ENCODE measurements around the gene MAGI2. TPM values are rescaled to one million over a fixed set of nuclear protein-coding genes. Genes with fewer than 3 reads are reported as not detected.

Gene MAGI2
- total and polyA plus RNA-seq, 4 donors: 0.37 to 4.1 (median 1.4) TPM

DNA sequence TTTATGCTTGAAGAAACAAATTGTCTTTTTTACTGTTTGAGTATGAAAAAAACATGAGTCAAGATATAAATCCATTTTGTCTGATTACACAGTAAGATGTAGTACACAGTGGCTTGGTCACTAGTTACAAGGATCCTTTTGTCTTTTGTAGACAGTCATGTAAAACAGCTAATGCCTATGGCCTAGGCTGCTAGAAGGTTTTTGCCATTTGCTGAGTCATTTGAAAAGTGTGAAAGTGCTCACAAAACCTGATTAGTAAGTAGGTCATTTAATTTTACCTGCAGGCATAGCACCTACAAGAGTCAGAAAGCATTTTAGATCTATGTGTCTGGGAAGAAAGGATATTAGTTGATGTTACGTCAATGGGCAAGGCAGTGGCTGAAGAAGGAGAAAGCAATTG lies 819.4 kb downstream of the MAGI2 start:
- no peaks in the 10 kb centered on the region for H3K36me3 ChIP-seq (ENCODE audit: control insufficient read depth in 4 of 4, insufficient read depth in 3 of 4, low read depth in 1 of 4, low read length in 3 of 4)
- H3K9ac ChIP-seq (ENCODE audit: low read depth in 1 of 2, low read length in 2 of 2): no peak overlapping the region
- no peaks in the 10 kb centered on the region for H3K4me1 ChIP-seq (ENCODE audit: control insufficient read depth in 4 of 4, insufficient read depth in 4 of 4, low read length in 3 of 4)
- no peak overlapping the region for H3K4me3 ChIP-seq (ENCODE audit: low read depth in 1 of 3, low read length in 3 of 3)
- H3K27me3 ChIP-seq (ENCODE audit: control insufficient read depth in 4 of 4, insufficient read depth in 4 of 4, low read length in 3 of 4): no peaks in the 10 kb centered on the region
- H3K9me3 ChIP-seq (ENCODE audit: control insufficient read depth in 4 of 4, low read length in 3 of 4): no peaks in the 10 kb centered on the region
- WGBS: 95% methylated on average over 1 of the region's 1 CpG
- TF ChIP-seq, protein P1, sequence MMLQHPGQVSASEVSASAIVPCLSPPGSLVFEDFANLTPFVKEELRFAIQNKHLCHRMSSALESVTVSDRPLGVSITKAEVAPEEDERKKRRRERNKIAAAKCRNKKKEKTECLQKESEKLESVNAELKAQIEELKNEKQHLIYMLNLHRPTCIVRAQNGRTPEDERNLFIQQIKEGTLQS (IDR thresholded peaks at IDR 0.05): no peak
- TF ChIP-seq NR2F2 (IDR thresholded peaks at IDR 0.05): no peak
- no peak for TF ChIP-seq TAF1 (conservative IDR thresholded peaks at IDR 0.05)
- no peak for TF ChIP-seq SP1 (IDR thresholded peaks at IDR 0.05)
- TF ChIP-seq, protein P2, sequence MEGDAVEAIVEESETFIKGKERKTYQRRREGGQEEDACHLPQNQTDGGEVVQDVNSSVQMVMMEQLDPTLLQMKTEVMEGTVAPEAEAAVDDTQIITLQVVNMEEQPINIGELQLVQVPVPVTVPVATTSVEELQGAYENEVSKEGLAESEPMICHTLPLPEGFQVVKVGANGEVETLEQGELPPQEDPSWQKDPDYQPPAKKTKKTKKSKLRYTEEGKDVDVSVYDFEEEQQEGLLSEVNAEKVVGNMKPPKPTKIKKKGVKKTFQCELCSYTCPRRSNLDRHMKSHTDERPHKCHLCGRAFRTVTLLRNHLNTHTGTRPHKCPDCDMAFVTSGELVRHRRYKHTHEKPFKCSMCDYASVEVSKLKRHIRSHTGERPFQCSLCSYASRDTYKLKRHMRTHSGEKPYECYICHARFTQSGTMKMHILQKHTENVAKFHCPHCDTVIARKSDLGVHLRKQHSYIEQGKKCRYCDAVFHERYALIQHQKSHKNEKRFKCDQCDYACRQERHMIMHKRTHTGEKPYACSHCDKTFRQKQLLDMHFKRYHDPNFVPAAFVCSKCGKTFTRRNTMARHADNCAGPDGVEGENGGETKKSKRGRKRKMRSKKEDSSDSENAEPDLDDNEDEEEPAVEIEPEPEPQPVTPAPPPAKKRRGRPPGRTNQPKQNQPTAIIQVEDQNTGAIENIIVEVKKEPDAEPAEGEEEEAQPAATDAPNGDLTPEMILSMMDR (IDR thresholded peaks at IDR 0.05; ENCODE audit: low read depth, low read length, missing input control): no peak
- TF ChIP-seq JUND (IDR thresholded peaks at IDR 0.05): no peak
- no peak for TF ChIP-seq HNF4A (conservative IDR thresholded peaks at IDR 0.05)
- TF ChIP-seq, protein P3, sequence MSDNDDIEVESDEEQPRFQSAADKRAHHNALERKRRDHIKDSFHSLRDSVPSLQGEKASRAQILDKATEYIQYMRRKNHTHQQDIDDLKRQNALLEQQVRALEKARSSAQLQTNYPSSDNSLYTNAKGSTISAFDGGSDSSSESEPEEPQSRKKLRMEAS (IDR thresholded peaks at IDR 0.05): no peak
- TF ChIP-seq HNF4G (IDR thresholded peaks at IDR 0.05): no peak
- TF ChIP-seq EGR1 (IDR thresholded peaks at IDR 0.05; ENCODE audit: low read depth in 2 of 2): no peak
- TF ChIP-seq, protein P4, sequence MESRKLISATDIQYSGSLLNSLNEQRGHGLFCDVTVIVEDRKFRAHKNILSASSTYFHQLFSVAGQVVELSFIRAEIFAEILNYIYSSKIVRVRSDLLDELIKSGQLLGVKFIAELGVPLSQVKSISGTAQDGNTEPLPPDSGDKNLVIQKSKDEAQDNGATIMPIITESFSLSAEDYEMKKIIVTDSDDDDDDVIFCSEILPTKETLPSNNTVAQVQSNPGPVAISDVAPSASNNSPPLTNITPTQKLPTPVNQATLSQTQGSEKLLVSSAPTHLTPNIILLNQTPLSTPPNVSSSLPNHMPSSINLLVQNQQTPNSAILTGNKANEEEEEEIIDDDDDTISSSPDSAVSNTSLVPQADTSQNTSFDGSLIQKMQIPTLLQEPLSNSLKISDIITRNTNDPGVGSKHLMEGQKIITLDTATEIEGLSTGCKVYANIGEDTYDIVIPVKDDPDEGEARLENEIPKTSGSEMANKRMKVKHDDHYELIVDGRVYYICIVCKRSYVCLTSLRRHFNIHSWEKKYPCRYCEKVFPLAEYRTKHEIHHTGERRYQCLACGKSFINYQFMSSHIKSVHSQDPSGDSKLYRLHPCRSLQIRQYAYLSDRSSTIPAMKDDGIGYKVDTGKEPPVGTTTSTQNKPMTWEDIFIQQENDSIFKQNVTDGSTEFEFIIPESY (IDR thresholded peaks at IDR 0.05): no peak
- no peak for TF ChIP-seq FOXA1 (IDR thresholded peaks at IDR 0.05)
- TF ChIP-seq, protein P5, sequence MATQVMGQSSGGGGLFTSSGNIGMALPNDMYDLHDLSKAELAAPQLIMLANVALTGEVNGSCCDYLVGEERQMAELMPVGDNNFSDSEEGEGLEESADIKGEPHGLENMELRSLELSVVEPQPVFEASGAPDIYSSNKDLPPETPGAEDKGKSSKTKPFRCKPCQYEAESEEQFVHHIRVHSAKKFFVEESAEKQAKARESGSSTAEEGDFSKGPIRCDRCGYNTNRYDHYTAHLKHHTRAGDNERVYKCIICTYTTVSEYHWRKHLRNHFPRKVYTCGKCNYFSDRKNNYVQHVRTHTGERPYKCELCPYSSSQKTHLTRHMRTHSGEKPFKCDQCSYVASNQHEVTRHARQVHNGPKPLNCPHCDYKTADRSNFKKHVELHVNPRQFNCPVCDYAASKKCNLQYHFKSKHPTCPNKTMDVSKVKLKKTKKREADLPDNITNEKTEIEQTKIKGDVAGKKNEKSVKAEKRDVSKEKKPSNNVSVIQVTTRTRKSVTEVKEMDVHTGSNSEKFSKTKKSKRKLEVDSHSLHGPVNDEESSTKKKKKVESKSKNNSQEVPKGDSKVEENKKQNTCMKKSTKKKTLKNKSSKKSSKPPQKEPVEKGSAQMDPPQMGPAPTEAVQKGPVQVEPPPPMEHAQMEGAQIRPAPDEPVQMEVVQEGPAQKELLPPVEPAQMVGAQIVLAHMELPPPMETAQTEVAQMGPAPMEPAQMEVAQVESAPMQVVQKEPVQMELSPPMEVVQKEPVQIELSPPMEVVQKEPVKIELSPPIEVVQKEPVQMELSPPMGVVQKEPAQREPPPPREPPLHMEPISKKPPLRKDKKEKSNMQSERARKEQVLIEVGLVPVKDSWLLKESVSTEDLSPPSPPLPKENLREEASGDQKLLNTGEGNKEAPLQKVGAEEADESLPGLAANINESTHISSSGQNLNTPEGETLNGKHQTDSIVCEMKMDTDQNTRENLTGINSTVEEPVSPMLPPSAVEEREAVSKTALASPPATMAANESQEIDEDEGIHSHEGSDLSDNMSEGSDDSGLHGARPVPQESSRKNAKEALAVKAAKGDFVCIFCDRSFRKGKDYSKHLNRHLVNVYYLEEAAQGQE (IDR thresholded peaks at IDR 0.05): no peak
- no peak for TF ChIP-seq RXRA (IDR thresholded peaks at IDR 0.05)
- no peak for TF ChIP-seq FOXA2 (IDR thresholded peaks at IDR 0.05)
- no peak overlapping the region for H3K27ac ChIP-seq (ENCODE audit: low read depth in 1 of 2, low read length in 2 of 2)
- no peak for DNase-seq (ENCODE audit: low spot score)

DNA sequence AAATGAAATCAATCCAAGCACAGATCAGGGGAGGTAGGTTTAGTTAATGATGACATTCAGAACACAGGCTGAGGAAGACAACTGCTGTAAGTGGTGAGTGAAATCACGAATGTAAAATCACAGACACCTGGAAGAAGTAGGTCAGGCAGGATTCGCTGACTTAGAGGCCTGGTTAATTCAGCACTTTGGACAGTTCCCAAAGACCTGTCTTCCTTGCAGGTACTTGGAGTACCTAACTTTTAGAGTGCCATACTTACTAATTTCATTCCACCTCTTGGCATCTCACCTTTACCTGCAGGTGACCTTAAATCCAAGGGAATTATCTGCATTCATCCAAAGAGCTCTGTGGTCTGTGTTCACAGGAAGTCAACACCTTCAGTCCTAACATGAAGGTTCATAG lies 832.5 kb downstream of the MAGI2 start:
- no peaks in the 10 kb centered on the region for H3K9me3 ChIP-seq (ENCODE audit: control insufficient read depth in 4 of 4, low read length in 3 of 4)
- no peak overlapping the region for H3K9ac ChIP-seq (ENCODE audit: low read depth in 1 of 2, low read length in 2 of 2)
- H3K4me1 ChIP-seq (ENCODE audit: control insufficient read depth in 4 of 4, insufficient read depth in 4 of 4, low read length in 3 of 4): no peaks in the 10 kb centered on the region
- no peaks in the 10 kb centered on the region for H3K27me3 ChIP-seq (ENCODE audit: control insufficient read depth in 4 of 4, insufficient read depth in 4 of 4, low read length in 3 of 4)
- no peaks in the 10 kb centered on the region for H3K36me3 ChIP-seq (ENCODE audit: control insufficient read depth in 4 of 4, insufficient read depth in 3 of 4, low read depth in 1 of 4, low read length in 3 of 4)
- H3K27ac ChIP-seq (ENCODE audit: low read depth in 1 of 2, low read length in 2 of 2): no peak overlapping the region
- WGBS: 51% methylated on average over 2 of the region's 2 CpGs
- TF ChIP-seq, protein P5 (IDR thresholded peaks at IDR 0.05): peak; percentile 97
- no peak for TF ChIP-seq EGR1 (IDR thresholded peaks at IDR 0.05; ENCODE audit: low read depth in 2 of 2)
- H3K4me3 ChIP-seq (ENCODE audit: low read depth in 1 of 3, low read length in 3 of 3): no peak overlapping the region
- no peak for DNase-seq (ENCODE audit: low spot score)

Measured in liver (tissue), 9 donors.